ENCODE data around the gene EXPH5.

EXPH5 gene

DNA sequence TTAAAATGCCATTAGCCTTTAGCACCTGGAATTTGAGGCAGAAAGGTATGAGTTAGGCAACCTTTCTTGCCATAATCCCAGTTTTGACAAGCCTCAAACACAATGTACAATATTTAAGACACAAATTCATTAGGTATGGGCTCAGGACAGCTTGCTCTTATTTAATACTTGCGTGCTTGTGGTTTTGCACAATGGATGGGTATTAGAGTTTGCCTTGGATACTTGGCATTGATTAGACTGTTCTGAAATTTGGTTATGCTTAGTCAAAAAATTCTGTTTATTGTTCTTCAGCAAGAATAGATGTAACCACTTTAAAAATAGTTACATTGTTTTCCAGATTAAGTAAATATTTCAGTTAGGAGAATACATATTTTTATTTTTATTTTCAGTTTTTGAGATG lies 120.9 kb downstream of the EXPH5 start:
- Histone ChIP-seq H3K4me3 (ENCODE audit: control insufficient read depth in 1 of 7, extremely low read depth in 1 of 7, insufficient read depth in 4 of 7, low read depth in 2 of 7, low read length in 6 of 7) (no peak overlapping the region), H3K4me1 (ENCODE audit: control extremely low read depth in 1 of 4, control insufficient read depth in 4 of 4, insufficient read depth in 4 of 4, low read length in 3 of 4) (peaks cover 0 to 3% (median 1%) of the 10 kb centered on the region in 4 experiments), H3K36me3 (ENCODE audit: control insufficient read depth in 4 of 4, insufficient read depth in 4 of 4, low read length in 3 of 4) (peaks cover 2 to 31% (median 14%) of the 10 kb centered on the region in 4 experiments), H3K9me3 (ENCODE audit: control extremely low read depth in 1 of 5, control insufficient read depth in 4 of 5, insufficient read depth in 2 of 5, low read depth in 1 of 5, low read length in 4 of 5) (peaks cover 0 to 3% (median 0%) of the 10 kb centered on the region in 5 experiments), H3K27me3 (replicated peaks in 2 of 5; ENCODE audit: control insufficient read depth in 4 of 5, insufficient read depth in 5 of 5, low read length in 4 of 5) (no peaks in the 10 kb centered on the region), H3K27ac (ENCODE audit: insufficient read depth in 1 of 2, low read depth in 1 of 2, low read length in 2 of 2, poor library complexity in 1 of 2, severe bottlenecking in 2 of 2) (no peak overlapping the region)
- ChIA-PET CTCF (interaction anchor here (0.7 to 0.9 kb wide), 2 partner anchors 13 to 24 kb away, joined by 3 read pairs; no protein-coding TSS in a partner anchor), POLR2A (no interaction called here)
- DNase-seq, result no peak
- 100% methylated on average over 1 of the region's 1 CpG for WGBS (ENCODE audit: insufficient coverage)

DNA sequence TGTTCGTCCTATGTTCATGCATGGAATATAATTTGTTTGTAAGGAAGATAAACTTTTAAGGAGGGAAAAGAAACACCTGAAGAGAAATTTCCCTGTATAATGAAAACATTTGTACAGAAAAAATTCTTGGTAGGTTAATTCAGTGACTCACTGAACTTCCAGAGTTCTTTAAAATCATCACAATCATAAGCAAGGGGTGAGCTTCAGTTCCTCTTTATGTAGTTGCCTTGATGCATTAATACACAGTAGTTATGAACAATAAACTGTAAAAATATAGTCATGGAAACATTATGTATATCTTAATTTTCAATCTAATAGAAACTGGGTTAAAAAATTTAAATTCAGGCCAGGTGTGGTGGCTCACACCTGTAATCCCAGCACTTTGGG lies 125.1 kb downstream of the EXPH5 start:
- no CpG with 5 or more reads among the region's 1 CpG for WGBS (ENCODE audit: insufficient coverage)
- ChIA-PET POLR2A (no interaction called here), CTCF (no interaction called here)
- Histone ChIP-seq H3K4me1 (ENCODE audit: control extremely low read depth in 1 of 4, control insufficient read depth in 4 of 4, insufficient read depth in 4 of 4, low read length in 3 of 4) (peaks cover 0 to 16% (median 10%) of the 10 kb centered on the region in 4 experiments), H3K9me3 (ENCODE audit: control extremely low read depth in 1 of 5, control insufficient read depth in 4 of 5, insufficient read depth in 2 of 5, low read depth in 1 of 5, low read length in 4 of 5) (peaks cover 0 to 3% (median 0%) of the 10 kb centered on the region in 5 experiments), H3K27ac (ENCODE audit: insufficient read depth in 1 of 2, low read depth in 1 of 2, low read length in 2 of 2, poor library complexity in 1 of 2, severe bottlenecking in 2 of 2) (no peak overlapping the region), H3K36me3 (ENCODE audit: control insufficient read depth in 4 of 4, insufficient read depth in 4 of 4, low read length in 3 of 4) (peaks cover 0 to 4% (median 1%) of the 10 kb centered on the region in 4 experiments), H3K4me3 (ENCODE audit: control insufficient read depth in 1 of 7, extremely low read depth in 1 of 7, insufficient read depth in 4 of 7, low read depth in 2 of 7, low read length in 6 of 7) (no peak overlapping the region), H3K27me3 (replicated peaks in 2 of 5; ENCODE audit: control insufficient read depth in 4 of 5, insufficient read depth in 5 of 5, low read length in 4 of 5) (no peaks in the 10 kb centered on the region)
- DNase-seq, result peak in 2 of 3 donors; percentile 51 to 61

DNA sequence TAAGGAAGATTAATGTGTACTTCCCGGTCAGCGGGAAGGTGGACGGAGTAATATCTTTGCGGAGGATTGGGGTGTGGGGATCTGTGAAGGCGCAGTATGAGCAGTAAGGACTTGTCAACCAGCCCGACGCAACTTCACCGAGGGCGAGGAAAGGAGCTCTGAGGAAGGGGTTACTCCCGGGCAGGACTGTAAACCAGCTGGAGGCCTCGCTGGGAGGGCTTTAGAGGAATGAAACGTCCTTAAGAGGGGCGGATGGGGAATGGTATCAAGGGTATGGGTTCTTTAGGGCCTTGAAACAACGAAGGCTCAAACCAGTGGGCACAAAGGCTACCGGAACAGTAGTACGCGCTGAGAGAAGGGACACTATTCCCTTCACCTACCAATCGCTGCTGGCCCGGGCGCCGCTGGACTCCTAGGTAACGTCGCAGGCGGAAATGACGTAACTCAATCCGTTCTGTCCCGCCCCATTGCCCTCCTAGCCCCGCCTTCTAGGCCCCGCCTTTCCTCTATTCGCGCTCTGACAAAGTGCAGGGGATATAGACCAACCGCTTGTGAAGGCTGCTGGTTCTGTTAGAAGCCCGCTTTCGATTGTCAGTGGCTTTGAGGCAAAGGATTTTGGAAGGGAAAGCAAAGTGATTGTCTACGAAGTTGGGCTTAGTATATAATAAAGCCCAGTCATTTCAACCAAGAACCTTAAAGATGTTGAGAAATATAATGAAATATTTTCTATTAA lies 126.3 kb downstream of the EXPH5 start, which contains the start of gene C11orf65:
Gene C11orf65 (minus strand): TSS at position 439 of the 733 bp plus-strand sequence. CDS start 5,970 bp downstream, outside the sequence.
- peaks cover 0 to 16% (median 10%) of the 10 kb centered on the region in 4 experiments for H3K4me1 ChIP-seq (ENCODE audit: control extremely low read depth in 1 of 4, control insufficient read depth in 4 of 4, insufficient read depth in 4 of 4, low read length in 3 of 4)
- peaks cover 0 to 3% (median 0%) of the 10 kb centered on the region in 5 experiments for H3K9me3 ChIP-seq (ENCODE audit: control extremely low read depth in 1 of 5, control insufficient read depth in 4 of 5, insufficient read depth in 2 of 5, low read depth in 1 of 5, low read length in 4 of 5)
- ChIA-PET CTCF (no interaction called here), POLR2A (interaction anchor here (0.7 kb wide), 1 partner anchor 26 kb away, joined by 3 read pairs; no protein-coding TSS in a partner anchor)
- peak; percentile 96 to 98 (median 98) for DNase-seq
- H3K36me3 ChIP-seq (ENCODE audit: control insufficient read depth in 4 of 4, insufficient read depth in 4 of 4, low read length in 3 of 4), result no peaks in the 10 kb centered on the region
- peak within 1 kb of the TSS; percentile 98 to 99 for H3K27ac ChIP-seq (ENCODE audit: insufficient read depth in 1 of 2, low read depth in 1 of 2, low read length in 2 of 2, poor library complexity in 1 of 2, severe bottlenecking in 2 of 2)
- under 1% methylated on average over 31 of the region's 35 CpGs for WGBS (ENCODE audit: insufficient coverage)
- H3K4me3 ChIP-seq (ENCODE audit: control insufficient read depth in 1 of 7, extremely low read depth in 1 of 7, insufficient read depth in 4 of 7, low read depth in 2 of 7, low read length in 6 of 7), result peak within 1 kb of the TSS; percentile 65 to 97 (median 89)
- no peaks in the 10 kb centered on the region for H3K27me3 ChIP-seq (replicated peaks in 2 of 5; ENCODE audit: control insufficient read depth in 4 of 5, insufficient read depth in 5 of 5, low read length in 4 of 5)

DNA sequence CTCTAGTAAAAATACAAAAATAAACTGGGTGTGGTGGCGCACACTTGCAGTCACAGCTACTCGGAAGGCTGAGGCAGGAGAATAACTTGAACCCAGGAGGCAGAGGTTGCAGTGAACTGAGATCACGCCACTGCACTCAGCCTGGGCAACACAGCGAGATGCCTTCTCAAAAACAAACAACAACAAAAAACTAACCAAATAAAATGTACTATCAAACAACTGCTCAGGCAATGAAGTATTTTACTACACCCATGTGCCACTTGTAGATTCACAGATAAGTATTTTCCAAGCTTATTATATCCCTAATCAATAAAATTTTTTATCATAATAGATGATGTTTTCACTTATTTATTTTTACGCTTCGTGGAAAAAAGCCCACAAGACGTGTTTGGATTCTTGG lies 127.2 kb downstream of the EXPH5 start:
- H3K9me3 ChIP-seq (ENCODE audit: control extremely low read depth in 1 of 5, control insufficient read depth in 4 of 5, insufficient read depth in 2 of 5, low read depth in 1 of 5, low read length in 4 of 5), result peaks cover 0 to 3% (median 0%) of the 10 kb centered on the region in 5 experiments
- H3K27ac ChIP-seq (ENCODE audit: insufficient read depth in 1 of 2, low read depth in 1 of 2, low read length in 2 of 2, poor library complexity in 1 of 2, severe bottlenecking in 2 of 2), result peak overlapping the region; percentile 98 to 99
- H3K27me3 ChIP-seq (replicated peaks in 2 of 5; ENCODE audit: control insufficient read depth in 4 of 5, insufficient read depth in 5 of 5, low read length in 4 of 5), result no peaks in the 10 kb centered on the region
- ChIA-PET CTCF (no interaction called here), POLR2A (interaction anchor here (0.7 kb wide), 1 partner anchor 25 kb away, joined by 3 read pairs; no protein-coding TSS in a partner anchor)
- no peak for DNase-seq
- 88% methylated on average over 4 of the region's 7 CpGs for WGBS (ENCODE audit: insufficient coverage)
- H3K4me1 ChIP-seq (ENCODE audit: control extremely low read depth in 1 of 4, control insufficient read depth in 4 of 4, insufficient read depth in 4 of 4, low read length in 3 of 4), result peaks cover 0 to 16% (median 10%) of the 10 kb centered on the region in 4 experiments
- H3K36me3 ChIP-seq (ENCODE audit: control insufficient read depth in 4 of 4, insufficient read depth in 4 of 4, low read length in 3 of 4), result no peaks in the 10 kb centered on the region
- peak overlapping the region in 6 of 7 experiments; percentile 85 to 97 (median 92) for H3K4me3 ChIP-seq (ENCODE audit: control insufficient read depth in 1 of 7, extremely low read depth in 1 of 7, insufficient read depth in 4 of 7, low read depth in 2 of 7, low read length in 6 of 7)
